Spleen (tissue), 7 donors: ENCODE results near the gene TCHP.

Experiments
- CTCF ChIP-seq, 11 experiments: fragments of 200-600 bp in 7 of 11; fragments of 450-650 bp in 4 of 11; sonication (generic) in 4 of 11; IDR thresholded peaks in 8 of 11; conservative IDR thresholded peaks in 3 of 11; 1 replicate in 7 of 11; 2 replicates in 4 of 11; pipeline versions ENCODE4 v1.4.0 to v1.8.0; 2016 to 2021; ENCODE audit warnings: antibody characterized with exemption in 11 of 11, inconsistent platforms in 4 of 11, mild to moderate bottlenecking in 1 of 11
- POLR2A ChIP-seq, 3 donors: fragments of 450-650 bp; IDR thresholded peaks; one replicate each; pipeline ENCODE4 v1.5.1; 2017; ENCODE audit warnings: antibody characterized with exemption in 3 of 3, mild to moderate bottlenecking in 1 of 3
- donor health status: DM: no; HTN: no; CAD: no; lungs with moderate emphysema.
- donor health status: DM: no; HTN: no; CAD: no.
- donor health status: DM: no; HTN: no; CAD: no.

- TF ChIP-seq POLR2A (IDR thresholded peaks at IDR 0.05), result no peak
- no peak for TF ChIP-seq CTCF (IDR thresholded peaks at IDR 0.05 in 8 of 11, conservative IDR thresholded peaks at IDR 0.05 in 3 of 11)
Measured at GRCh38 chr12:109950625-109951024, 50.6 kb downstream of the TCHP start.
